HepG2 (cell line): ENCODE data around the gene PPIG. TPM values are rescaled to one million over a fixed set of nuclear protein-coding genes. Genes with fewer than 3 reads are reported as not detected.

ENCODE experiments used
- ATAD3A ChIP-seq: sonication (generic); formaldehyde crosslinking; IDR thresholded peaks from 2 replicates; pipeline ENCODE4 v1.4.0; 2020; ENCODE audit warnings: missing genetic modification reagents
- CEBPG ChIP-seq: IDR thresholded peaks from 2 replicates; pipeline ENCODE4 v1.6.1; 2016
- CENPT ChIP-seq: sonication (generic); formaldehyde crosslinking; IDR thresholded peaks from 2 replicates; pipeline ENCODE4 v1.8.0; 2022; ENCODE audit warnings: low read depth, mild to moderate bottlenecking, moderate library complexity, missing genetic modification reagents
- CREBL2 ChIP-seq: sonication (generic); formaldehyde crosslinking; IDR thresholded peaks from 2 replicates; pipeline ENCODE4 v1.8.1; 2023; ENCODE audit warnings: missing genetic modification reagents, mild to moderate bottlenecking, borderline replicate concordance
- DBP ChIP-seq: sonication (generic); formaldehyde crosslinking; IDR thresholded peaks from 2 replicates; pipeline ENCODE4 v1.4.0; 2020; ENCODE audit warnings: missing genetic modification reagents; ENCODE audit errors: not compliant biosample characterization
- ELF3 ChIP-seq: IDR thresholded peaks from 2 replicates; pipeline ENCODE4 v1.6.1; 2016; ENCODE audit warnings: missing genetic modification reagents, missing compliant biosample characterization
- FIP1L1 ChIP-seq: fragments of 200-400 bp; formaldehyde crosslinking; IDR thresholded peaks from 2 replicates; pipeline ENCODE4 v1.6.1; 2018; ENCODE audit warnings: low read depth, mild to moderate bottlenecking, low read length, moderate library complexity, borderline replicate concordance; ENCODE audit not compliant: insufficient read depth
- FOSL2 ChIP-seq: sonication (generic); formaldehyde crosslinking; IDR thresholded peaks from 2 replicates; pipeline ENCODE4 v1.4.0; 2020; ENCODE audit warnings: missing genetic modification reagents
- GATAD2A ChIP-seq: IDR thresholded peaks from 2 replicates; pipeline ENCODE4 v1.6.1; 2016
- HOXD1 ChIP-seq: sonication (generic); formaldehyde crosslinking; IDR thresholded peaks from 2 replicates; pipeline ENCODE4 v1.5.0; 2020; ENCODE audit warnings: missing genetic modification reagents
- KAT2B ChIP-seq: fragments of 150-350 bp; IDR thresholded peaks from 2 replicates; pipeline ENCODE4 v1.6.1; 2014; ENCODE audit warnings: low read depth, low read length, borderline replicate concordance
- MBD4 ChIP-seq: IDR thresholded peaks from 2 replicates; pipeline ENCODE4 v1.6.1; 2012; ENCODE audit warnings: low read length, inconsistent platforms, borderline replicate concordance
- PBX2 ChIP-seq: IDR thresholded peaks from 2 replicates; pipeline ENCODE4 v1.6.1; 2016; ENCODE audit warnings: control low read depth
- SCMH1 ChIP-seq: sonication (generic); formaldehyde crosslinking; IDR thresholded peaks from 2 replicates; pipeline ENCODE4 v1.9.0; 2021; ENCODE audit warnings: missing genetic modification reagents, mild to moderate bottlenecking, borderline replicate concordance
- SNAPC2 ChIP-seq: sonication (generic); formaldehyde crosslinking; IDR thresholded peaks from 2 replicates; pipeline ENCODE4 v1.8.1; 2022; ENCODE audit warnings: mild to moderate bottlenecking, missing genetic modification reagents
- TBP ChIP-seq: sonication (generic); formaldehyde crosslinking; IDR thresholded peaks from 2 replicates; pipeline ENCODE4 v1.5.0; 2020; ENCODE audit warnings: missing genetic modification reagents
- TOE1 ChIP-seq: sonication (generic); formaldehyde crosslinking; IDR thresholded peaks from 2 replicates; pipeline ENCODE4 v1.4.0; 2020; ENCODE audit warnings: mild to moderate bottlenecking, missing genetic modification reagents
- ZNF230 ChIP-seq: sonication (generic); formaldehyde crosslinking; IDR thresholded peaks from 2 replicates; pipeline ENCODE4 v1.4.0; 2020; ENCODE audit warnings: mild to moderate bottlenecking, missing genetic modification reagents
- ZNF343 ChIP-seq: sonication (generic); formaldehyde crosslinking; IDR thresholded peaks from 2 replicates; pipeline ENCODE4 v1.4.0; 2020; ENCODE audit warnings: mild to moderate bottlenecking, missing genetic modification reagents
- polyA plus RNA-seq, 8 experiments: library from polyadenylated mRNA; depleted of rRNA in 3 of 8; stranded (reverse) in 7 of 8; unstranded in 1 of 8; fragments of >200 nt; fragmentation: Illumina TruSeq in 4 of 8; extraction: Trizol in 4 of 8; gene quantifications; 2 replicates each; pipeline versions ENCODE4 v1.2.1 to v1.2.3, GENCODE V29; 2011 to 2016; ENCODE audit warnings: low read depth in 4 of 8, missing spikeins in 1 of 8, mixed read lengths in 1 of 8; ENCODE audit not compliant: insufficient read depth in 1 of 8
- total RNA-seq, 5 experiments: library from RNA; depleted of rRNA; stranded (reverse); fragments of >200 nt; fragmentation: Illumina TruSeq; extraction: Trizol; gene quantifications; 2 replicates each; pipeline ENCODE4 v1.2.3, GENCODE V29; 2016; ENCODE audit warnings: low read depth in 1 of 5
- TF ChIP-seq, protein P1 (sequence below): sonication (generic); formaldehyde crosslinking; IDR thresholded peaks from 2 replicates; pipeline ENCODE4 v1.5.0; 2020; ENCODE audit warnings: mild to moderate bottlenecking, missing genetic modification reagents
- TF ChIP-seq, protein P2 (sequence below): sonication (generic); formaldehyde crosslinking; IDR thresholded peaks from 2 replicates; pipeline ENCODE4 v1.4.0; 2020; ENCODE audit warnings: mild to moderate bottlenecking, missing genetic modification reagents
- TF ChIP-seq, protein P3 (sequence below): IDR thresholded peaks from 2 replicates; pipeline ENCODE4 v1.6.1; 2012; ENCODE audit warnings: low read length, improper control_type of control experiment
- TF ChIP-seq, protein P4 (sequence below): sonication (generic); formaldehyde crosslinking; IDR thresholded peaks from 2 replicates; pipeline ENCODE4 v1.4.0; 2020; ENCODE audit warnings: missing genetic modification reagents

The PPIG gene
- total and polyA plus RNA-seq, 2 of the 13 experiments (the other 11 are each of a cell fraction or from before 2014, with no cell fraction given) = 31.3 to 81.0 TPM

GRCh38 chr2:169683425-169684134 is 99.4 kb downstream of the PPIG start (continued):
- TF ChIP-seq, protein P1, sequence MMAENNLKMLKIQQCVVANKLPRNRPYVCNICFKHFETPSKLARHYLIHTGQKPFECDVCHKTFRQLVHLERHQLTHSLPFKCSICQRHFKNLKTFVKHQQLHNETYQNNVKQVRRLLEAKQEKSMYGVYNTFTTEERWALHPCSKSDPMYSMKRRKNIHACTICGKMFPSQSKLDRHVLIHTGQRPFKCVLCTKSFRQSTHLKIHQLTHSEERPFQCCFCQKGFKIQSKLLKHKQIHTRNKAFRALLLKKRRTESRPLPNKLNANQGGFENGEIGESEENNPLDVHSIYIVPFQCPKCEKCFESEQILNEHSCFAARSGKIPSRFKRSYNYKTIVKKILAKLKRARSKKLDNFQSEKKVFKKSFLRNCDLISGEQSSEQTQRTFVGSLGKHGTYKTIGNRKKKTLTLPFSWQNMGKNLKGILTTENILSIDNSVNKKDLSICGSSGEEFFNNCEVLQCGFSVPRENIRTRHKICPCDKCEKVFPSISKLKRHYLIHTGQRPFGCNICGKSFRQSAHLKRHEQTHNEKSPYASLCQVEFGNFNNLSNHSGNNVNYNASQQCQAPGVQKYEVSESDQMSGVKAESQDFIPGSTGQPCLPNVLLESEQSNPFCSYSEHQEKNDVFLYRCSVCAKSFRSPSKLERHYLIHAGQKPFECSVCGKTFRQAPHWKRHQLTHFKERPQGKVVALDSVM = no peak; the same call in 1 of the 2 replicates
- TF ChIP-seq ZNF230 (CRISPR knock-in tag) (no peak), CENPT (CRISPR knock-in tag) (no peak), SCMH1 (CRISPR knock-in tag) (no peak), FOSL2 (CRISPR knock-in tag) (peak; percentile 26; the same call in 1 of the 2 replicates), TOE1 (CRISPR knock-in tag) (peak; percentile 88; the same call in 1 of the 2 replicates), DBP (CRISPR knock-in tag) (no peak), SNAPC2 (peak; percentile 44; the same call in 1 of the 2 replicates), KAT2B (no peak), HOXD1 (CRISPR knock-in tag) (no peak), CEBPG (CRISPR knock-in tag) (peak; percentile 90), TBP (no peak), FIP1L1 (no peak), ATAD3A (CRISPR knock-in tag) (no peak), GATAD2A (peak; percentile 93), ELF3 (CRISPR knock-in tag) (peak; percentile 79; the same call in 1 of the 2 replicates), MBD4 (peak; percentile 71; the same call in 1 of the 2 replicates), PBX2 (no peak), CREBL2 (CRISPR knock-in tag) (no peak), ZNF343 (CRISPR knock-in tag) (no peak)
- TF ChIP-seq, protein P2, sequence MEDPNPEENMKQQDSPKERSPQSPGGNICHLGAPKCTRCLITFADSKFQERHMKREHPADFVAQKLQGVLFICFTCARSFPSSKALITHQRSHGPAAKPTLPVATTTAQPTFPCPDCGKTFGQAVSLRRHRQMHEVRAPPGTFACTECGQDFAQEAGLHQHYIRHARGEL (CRISPR knock-in tag) = no peak
- TF ChIP-seq, protein P3, sequence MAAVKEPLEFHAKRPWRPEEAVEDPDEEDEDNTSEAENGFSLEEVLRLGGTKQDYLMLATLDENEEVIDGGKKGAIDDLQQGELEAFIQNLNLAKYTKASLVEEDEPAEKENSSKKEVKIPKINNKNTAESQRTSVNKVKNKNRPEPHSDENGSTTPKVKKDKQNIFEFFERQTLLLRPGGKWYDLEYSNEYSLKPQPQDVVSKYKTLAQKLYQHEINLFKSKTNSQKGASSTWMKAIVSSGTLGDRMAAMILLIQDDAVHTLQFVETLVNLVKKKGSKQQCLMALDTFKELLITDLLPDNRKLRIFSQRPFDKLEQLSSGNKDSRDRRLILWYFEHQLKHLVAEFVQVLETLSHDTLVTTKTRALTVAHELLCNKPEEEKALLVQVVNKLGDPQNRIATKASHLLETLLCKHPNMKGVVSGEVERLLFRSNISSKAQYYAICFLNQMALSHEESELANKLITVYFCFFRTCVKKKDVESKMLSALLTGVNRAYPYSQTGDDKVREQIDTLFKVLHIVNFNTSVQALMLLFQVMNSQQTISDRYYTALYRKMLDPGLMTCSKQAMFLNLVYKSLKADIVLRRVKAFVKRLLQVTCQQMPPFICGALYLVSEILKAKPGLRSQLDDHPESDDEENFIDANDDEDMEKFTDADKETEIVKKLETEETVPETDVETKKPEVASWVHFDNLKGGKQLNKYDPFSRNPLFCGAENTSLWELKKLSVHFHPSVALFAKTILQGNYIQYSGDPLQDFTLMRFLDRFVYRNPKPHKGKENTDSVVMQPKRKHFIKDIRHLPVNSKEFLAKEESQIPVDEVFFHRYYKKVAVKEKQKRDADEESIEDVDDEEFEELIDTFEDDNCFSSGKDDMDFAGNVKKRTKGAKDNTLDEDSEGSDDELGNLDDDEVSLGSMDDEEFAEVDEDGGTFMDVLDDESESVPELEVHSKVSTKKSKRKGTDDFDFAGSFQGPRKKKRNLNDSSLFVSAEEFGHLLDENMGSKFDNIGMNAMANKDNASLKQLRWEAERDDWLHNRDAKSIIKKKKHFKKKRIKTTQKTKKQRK = no peak
- TF ChIP-seq, protein P4, sequence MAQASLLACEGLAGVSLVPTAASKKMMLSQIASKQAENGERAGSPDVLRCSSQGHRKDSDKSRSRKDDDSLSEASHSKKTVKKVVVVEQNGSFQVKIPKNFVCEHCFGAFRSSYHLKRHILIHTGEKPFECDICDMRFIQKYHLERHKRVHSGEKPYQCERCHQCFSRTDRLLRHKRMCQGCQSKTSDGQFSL (CRISPR knock-in tag) = no peak
